ENCODE measurements around the gene MEST.

GRCh38 chr7:130488392-130489139, 3.3 kb upstream of the MEST start:
- no peak for TF ChIP-seq TCF7L2 (IDR thresholded peaks at IDR 0.05; ENCODE audit: borderline replicate concordance, extremely low read depth, insufficient read depth, insufficient read length)
- TF ChIP-seq POLR2A (IDR thresholded peaks at IDR 0.05; ENCODE audit: borderline replicate concordance, extremely low read depth, insufficient read depth, insufficient read length), result no peak
- TF ChIP-seq, protein P1, sequence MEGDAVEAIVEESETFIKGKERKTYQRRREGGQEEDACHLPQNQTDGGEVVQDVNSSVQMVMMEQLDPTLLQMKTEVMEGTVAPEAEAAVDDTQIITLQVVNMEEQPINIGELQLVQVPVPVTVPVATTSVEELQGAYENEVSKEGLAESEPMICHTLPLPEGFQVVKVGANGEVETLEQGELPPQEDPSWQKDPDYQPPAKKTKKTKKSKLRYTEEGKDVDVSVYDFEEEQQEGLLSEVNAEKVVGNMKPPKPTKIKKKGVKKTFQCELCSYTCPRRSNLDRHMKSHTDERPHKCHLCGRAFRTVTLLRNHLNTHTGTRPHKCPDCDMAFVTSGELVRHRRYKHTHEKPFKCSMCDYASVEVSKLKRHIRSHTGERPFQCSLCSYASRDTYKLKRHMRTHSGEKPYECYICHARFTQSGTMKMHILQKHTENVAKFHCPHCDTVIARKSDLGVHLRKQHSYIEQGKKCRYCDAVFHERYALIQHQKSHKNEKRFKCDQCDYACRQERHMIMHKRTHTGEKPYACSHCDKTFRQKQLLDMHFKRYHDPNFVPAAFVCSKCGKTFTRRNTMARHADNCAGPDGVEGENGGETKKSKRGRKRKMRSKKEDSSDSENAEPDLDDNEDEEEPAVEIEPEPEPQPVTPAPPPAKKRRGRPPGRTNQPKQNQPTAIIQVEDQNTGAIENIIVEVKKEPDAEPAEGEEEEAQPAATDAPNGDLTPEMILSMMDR (IDR thresholded peaks at IDR 0.05 in 2 of 3, conservative IDR thresholded peaks at IDR 0.05 in 1 of 3; ENCODE audit: borderline replicate concordance in 1 of 3, insufficient read depth in 1 of 3, low read depth in 2 of 3, low read length in 2 of 3), result no peak
- TF ChIP-seq EZH2phosphoT487 (IDR thresholded peaks at IDR 0.05; ENCODE audit: borderline replicate concordance), result no peak
- TF ChIP-seq, protein P2, sequence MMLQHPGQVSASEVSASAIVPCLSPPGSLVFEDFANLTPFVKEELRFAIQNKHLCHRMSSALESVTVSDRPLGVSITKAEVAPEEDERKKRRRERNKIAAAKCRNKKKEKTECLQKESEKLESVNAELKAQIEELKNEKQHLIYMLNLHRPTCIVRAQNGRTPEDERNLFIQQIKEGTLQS (IDR thresholded peaks at IDR 0.05), result no peak
- no peak for TF ChIP-seq ZFX (IDR thresholded peaks at IDR 0.05)
- TF ChIP-seq EGR1 (IDR thresholded peaks at IDR 0.05; ENCODE audit: low read depth), result no peak
- no peak for TF ChIP-seq EZH2 (IDR thresholded peaks at IDR 0.05)
- no peak for TF ChIP-seq FOSL1 (IDR thresholded peaks at IDR 0.05; ENCODE audit: low read depth)

Measured in HCT116 (cell line).